Fibroblast of lung (primary cell): ENCODE data around the gene PCSK6. TPM values are rescaled to one million over a fixed set of nuclear protein-coding genes. Genes with fewer than 3 reads are reported as not detected.

Experiments used
- DNase-seq, 2 donors: peaks; one replicate each; pipeline versions ENCODE4 v3.0.0 to v3.0.0-alpha.2; 2010; ENCODE audit warnings: low read depth in 2 of 2
- H2AFZ ChIP-seq: 2 replicates; pipeline ENCODE4 v1.5.1; 2012; ENCODE audit warnings: low read length, control low read depth, inconsistent platforms
- H3K27ac ChIP-seq: 2 replicates; pipeline ENCODE4 v1.5.1; 2011; ENCODE audit warnings: low read length, control low read depth; ENCODE audit not compliant: insufficient read depth
- H3K27me3 ChIP-seq: 2 replicates; pipeline ENCODE4 v1.5.1; 2011; ENCODE audit warnings: mild to moderate bottlenecking, low read length; ENCODE audit not compliant: control insufficient read depth, insufficient read depth
- H3K36me3 ChIP-seq: 2 replicates; pipeline ENCODE4 v1.5.1; 2011; ENCODE audit warnings: low read length; ENCODE audit not compliant: control insufficient read depth, insufficient read depth
- H3K4me1 ChIP-seq: 2 replicates; pipeline ENCODE4 v1.5.1; 2011; ENCODE audit warnings: low read length; ENCODE audit not compliant: control insufficient read depth, insufficient read depth; ENCODE audit errors: extremely low read depth
- H3K4me2 ChIP-seq: 2 replicates; pipeline ENCODE4 v1.5.1; 2011; ENCODE audit warnings: low read length, control low read depth; ENCODE audit not compliant: insufficient read depth; ENCODE audit errors: extremely low read depth
- H3K4me3 ChIP-seq, 4 experiments: fragments of 200-600 bp in 1 of 4; sonication (generic) in 1 of 4; replicated peaks in 1 of 4; 2 replicates each; pipeline ENCODE4 v1.5.1; 2011 to 2016; ENCODE audit warnings: low read length in 4 of 4, low read depth in 3 of 4, mild to moderate bottlenecking in 3 of 4, control low read depth in 2 of 4, inconsistent platforms in 1 of 4, mixed read lengths in 1 of 4; ENCODE audit not compliant: insufficient read depth in 1 of 4; ENCODE audit errors: control extremely low read depth in 1 of 4
- H3K79me2 ChIP-seq: 2 replicates; pipeline ENCODE4 v1.5.1; 2012; ENCODE audit warnings: mild to moderate bottlenecking, low read length, inconsistent platforms; ENCODE audit not compliant: control insufficient read depth, insufficient read depth
- H3K9ac ChIP-seq: 2 replicates; pipeline ENCODE4 v1.5.1; 2011; ENCODE audit warnings: mild to moderate bottlenecking, low read length, control low read depth; ENCODE audit not compliant: insufficient read depth
- H3K9me3 ChIP-seq: 2 replicates; pipeline ENCODE4 v1.5.1; 2012; ENCODE audit warnings: low read depth, low read length; ENCODE audit not compliant: control insufficient read depth, insufficient read depth
- H4K20me1 ChIP-seq: 2 replicates; pipeline ENCODE4 v1.5.1; 2011; ENCODE audit warnings: low read length; ENCODE audit not compliant: control insufficient read depth, insufficient read depth; ENCODE audit errors: extremely low read depth
- CTCF ChIP-seq, 2 donors: IDR thresholded peaks in 1 of 2; conservative IDR thresholded peaks in 1 of 2; 1 replicate in 1 of 2; 2 replicates in 1 of 2; pipeline ENCODE4 v1.5.1; 2011 to 2012; ENCODE audit warnings: low read length in 2 of 2, control low read depth in 1 of 2, inconsistent platforms in 1 of 2, low read depth in 1 of 2, mild to moderate bottlenecking in 1 of 2
- EZH2 ChIP-seq: IDR thresholded peaks from 2 replicates; pipeline ENCODE4 v1.5.1; 2012; ENCODE audit warnings: low read length, control low read depth, mild to moderate bottlenecking; ENCODE audit errors: missing control alignments
- polyA plus RNA-seq, 2 donors: library from polyadenylated mRNA; depleted of rRNA in 1 of 2; stranded (reverse) in 1 of 2; unstranded in 1 of 2; fragments of >200 nt; gene quantifications; 2 replicates each; pipeline ENCODE4 v1.2.1, GENCODE V29; 2011 to 2012; ENCODE audit warnings: missing spikeins in 1 of 2
- total RNA-seq: library from RNA; depleted of rRNA; stranded (reverse); fragments of >200 nt; gene quantifications from 2 replicates; pipeline ENCODE4 v1.2.1, GENCODE V29; 2014

Gene PCSK6
- total and polyA plus RNA-seq, 2 donors (not counting 1 experiment from before 2014, with no cell fraction given): 0.02 to 0.83 TPM

- Histone ChIP-seq H3K27me3 (no peaks in the 10 kb centered on the region), H3K9ac (no peak overlapping the region), H2AFZ (no peak overlapping the region), H3K9me3 (no peaks in the 10 kb centered on the region), H4K20me1 (no peaks in the 10 kb centered on the region), H3K79me2 (no peaks in the 10 kb centered on the region), H3K36me3 (no peaks in the 10 kb centered on the region), H3K27ac (no peak overlapping the region), H3K4me3 (no peak overlapping the region), H3K4me2 (no peak overlapping the region), H3K4me1 (no peaks in the 10 kb centered on the region)
- DNase-seq: no peak
- no peak for TF ChIP-seq EZH2
Measured at GRCh38 chr15:101525087-101525669, 35.7 kb upstream of the PCSK6 start.

DNA sequence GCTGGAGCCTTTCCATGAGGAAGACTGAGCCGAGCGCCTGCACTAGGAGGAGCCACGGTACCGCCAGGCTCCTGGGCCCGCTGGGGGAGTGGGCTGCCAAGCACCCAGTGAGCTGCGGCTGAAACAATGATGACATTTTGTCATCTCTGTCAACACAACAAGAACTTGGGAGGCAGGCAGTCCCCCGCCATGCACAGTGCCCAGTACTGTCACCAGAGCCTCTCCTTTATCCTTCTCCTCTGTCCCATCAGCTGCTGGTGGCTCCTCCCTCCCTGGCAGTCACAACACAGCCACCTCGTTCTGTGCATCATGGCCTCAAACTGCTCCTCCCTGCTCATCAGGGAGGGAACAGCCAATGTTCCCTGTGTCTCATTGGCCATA, 34.0 kb upstream of the PCSK6 start:
- Histone ChIP-seq H3K36me3 (no peaks in the 10 kb centered on the region), H2AFZ (no peak overlapping the region), H3K27me3 (no peaks in the 10 kb centered on the region), H4K20me1 (no peaks in the 10 kb centered on the region), H3K4me3 (no peak overlapping the region), H3K9ac (no peak overlapping the region), H3K27ac (no peak overlapping the region), H3K79me2 (no peaks in the 10 kb centered on the region), H3K4me2 (no peak overlapping the region), H3K4me1 (no peaks in the 10 kb centered on the region), H3K9me3 (no peaks in the 10 kb centered on the region)
- no peak for DNase-seq
- no peak for TF ChIP-seq EZH2
- no peak for TF ChIP-seq CTCF (conservative IDR thresholded peaks at IDR 0.05 in 1 of 2, IDR thresholded peaks at IDR 0.05 in 1 of 2; ENCODE audit: low read depth in 1 of 2, low read length in 2 of 2)

DNA sequence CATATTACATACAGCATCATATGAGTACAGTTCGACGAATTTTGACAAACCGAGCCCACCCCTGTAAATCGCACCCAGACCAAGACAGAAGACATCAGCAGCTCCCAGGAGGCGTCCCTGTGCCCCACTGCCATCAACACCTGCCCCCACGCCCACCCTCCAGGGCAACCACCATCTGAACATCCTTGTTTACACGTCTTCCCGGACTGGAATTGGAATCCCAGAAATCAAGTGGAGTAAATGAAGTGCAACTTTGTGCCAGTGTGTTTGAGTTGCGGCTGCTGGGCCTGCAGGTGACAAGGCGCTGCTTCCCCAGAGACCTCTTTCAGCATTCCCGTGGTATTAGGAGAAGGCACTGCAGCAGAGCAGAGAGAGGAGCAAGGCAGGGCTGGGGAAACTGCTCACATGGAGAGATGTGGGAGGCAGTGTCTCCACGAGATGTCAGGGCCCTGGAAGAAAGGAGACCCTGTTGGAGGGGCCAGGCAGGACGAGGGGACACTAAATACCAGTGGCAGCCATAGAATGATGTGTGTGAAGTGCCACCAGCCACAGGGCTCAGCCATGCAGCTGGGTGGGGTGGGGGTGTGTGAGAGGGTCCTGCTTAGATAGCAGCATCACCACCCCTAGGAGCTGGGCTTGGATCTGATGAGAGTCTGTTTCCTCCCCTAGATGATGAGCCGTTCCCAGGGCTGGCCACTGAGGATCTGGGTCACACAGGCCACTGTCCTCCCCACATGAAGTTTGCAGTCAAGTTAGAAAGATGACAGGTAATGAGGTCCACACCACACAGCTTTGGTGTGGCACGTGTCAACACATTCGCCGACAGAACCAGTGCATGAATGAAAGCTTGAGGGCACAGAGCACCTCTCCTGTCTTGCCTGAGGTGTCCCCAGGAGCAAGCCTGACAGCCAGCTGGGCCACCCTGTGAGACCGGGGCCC, 33.4 kb upstream of the PCSK6 start:
- DNase-seq: no peak
- Histone ChIP-seq H3K27me3 (no peaks in the 10 kb centered on the region), H3K4me1 (no peaks in the 10 kb centered on the region)

More for the DNA sequence above, 33.4 kb upstream of the PCSK6 start:
- Histone ChIP-seq H3K79me2 (no peaks in the 10 kb centered on the region), H4K20me1 (no peaks in the 10 kb centered on the region), H3K4me3 (no peak overlapping the region), H3K27ac (no peak overlapping the region), H3K9ac (no peak overlapping the region), H3K36me3 (no peaks in the 10 kb centered on the region), H3K4me2 (no peak overlapping the region), H2AFZ (no peak overlapping the region), H3K9me3 (no peaks in the 10 kb centered on the region)
- TF ChIP-seq CTCF (conservative IDR thresholded peaks at IDR 0.05 in 1 of 2, IDR thresholded peaks at IDR 0.05 in 1 of 2; ENCODE audit: low read depth in 1 of 2, low read length in 2 of 2) (no peak), EZH2 (no peak)
